ENCODE measurements around the gene KCNMB1.

Gene KCNMB1

DNA sequence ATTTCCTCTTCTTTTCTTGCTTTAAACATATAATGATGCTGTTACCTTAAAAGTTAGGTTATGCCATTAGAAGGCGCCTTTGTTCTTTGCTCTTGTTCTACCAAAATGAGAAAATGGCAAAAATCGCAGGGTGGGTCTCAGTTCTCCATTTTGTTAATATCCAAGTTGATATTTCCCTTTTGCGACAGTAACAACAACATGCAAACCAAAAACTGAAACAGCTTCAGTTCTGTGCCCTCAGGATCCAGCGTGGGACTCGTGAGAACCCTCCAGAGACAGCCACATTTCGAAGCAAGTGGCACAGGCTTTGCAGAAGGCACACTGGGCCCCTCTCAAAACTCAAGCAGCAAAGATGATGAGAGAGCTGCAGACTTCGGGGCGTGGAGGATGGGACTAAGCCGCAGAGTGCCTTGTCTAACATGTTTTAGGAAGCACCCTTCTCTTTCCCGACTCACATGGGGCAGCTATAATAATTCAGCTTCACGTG is 58.6 kb downstream of the KCNMB1 start:
- H3K4me3 ChIP-seq (ENCODE audit: low read length) = no peak overlapping the region
- no peak for DNase-seq (ENCODE audit: low read depth)
- no peak for TF ChIP-seq CTCF (conservative IDR thresholded peaks at IDR 0.05; ENCODE audit: low read length)

GRCh38 chr5:170329524-170329923 is 59.6 kb downstream of the KCNMB1 start:
- H3K4me3 ChIP-seq (ENCODE audit: low read length) = no peak overlapping the region
- DNase-seq (ENCODE audit: low read depth) = no peak
- no peak for TF ChIP-seq CTCF (conservative IDR thresholded peaks at IDR 0.05; ENCODE audit: low read length)

DNA sequence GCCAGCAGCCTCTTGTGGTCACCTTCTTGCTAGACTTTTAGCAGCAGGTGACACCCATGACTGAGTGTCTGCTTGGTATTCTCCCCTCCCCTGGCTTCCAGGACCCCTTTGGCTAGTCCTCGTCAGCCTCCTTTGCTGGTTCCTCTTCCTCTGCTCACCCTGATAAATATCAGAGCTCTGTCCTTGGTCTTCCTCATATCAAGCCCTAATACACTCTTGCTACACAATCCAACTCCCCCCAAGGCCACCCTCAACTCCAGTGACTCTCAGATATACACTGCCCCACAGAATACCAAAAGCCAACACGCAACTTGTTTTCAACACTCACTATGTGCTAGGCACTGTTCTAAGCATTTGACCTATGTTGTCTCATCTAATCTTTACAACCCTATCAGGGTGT is 61.3 kb downstream of the KCNMB1 start:
- TF ChIP-seq CTCF (conservative IDR thresholded peaks at IDR 0.05; ENCODE audit: low read length) = no peak
- DNase-seq (ENCODE audit: low read depth) = no peak
- H3K4me3 ChIP-seq (ENCODE audit: low read length) = no peak overlapping the region

GRCh38 chr5:170327168-170327567 is 62.0 kb downstream of the KCNMB1 start:
- no peak for TF ChIP-seq CTCF (conservative IDR thresholded peaks at IDR 0.05; ENCODE audit: low read length)
- H3K4me3 ChIP-seq (ENCODE audit: low read length) = no peak overlapping the region
- no peak for DNase-seq (ENCODE audit: low read depth)

All from AG10803 (cell line).